ENCODE measurements around the gene PUSL1.

Gene PUSL1

DNA sequence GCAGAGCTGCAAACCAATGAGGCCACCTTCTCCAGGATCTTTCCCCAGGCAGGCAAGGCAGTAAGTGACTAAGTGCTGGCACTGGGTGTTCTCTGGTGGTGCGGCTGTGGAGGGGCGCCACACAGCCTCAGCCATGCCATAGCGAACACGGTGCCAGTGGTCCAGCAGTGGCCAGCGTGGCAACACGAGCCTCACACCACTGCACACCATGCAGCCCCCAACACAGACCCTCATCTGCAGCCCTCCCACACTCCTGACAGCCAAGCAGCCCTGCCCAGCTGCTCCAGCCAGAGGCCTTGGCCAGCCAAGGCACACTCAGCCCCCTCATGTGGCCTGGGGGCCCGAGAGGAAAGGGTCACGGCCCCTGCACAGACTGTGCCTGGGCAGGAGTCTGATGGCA, 13.1 kb downstream of the PUSL1 start:
- Histone ChIP-seq H3K27me3 (ENCODE audit: control insufficient read depth, insufficient read depth, low read length) (no peaks in the 10 kb centered on the region), H3K36me3 (ENCODE audit: control insufficient read depth, insufficient read depth, low read length) (peaks cover 40% of the 10 kb centered on the region), H3K9ac (ENCODE audit: low read depth, low read length) (no peak overlapping the region), H3K4me1 (ENCODE audit: control insufficient read depth, insufficient read depth, low read length) (no peaks in the 10 kb centered on the region), H3K4me3 (ENCODE audit: low read depth, low read length) (no peak overlapping the region), H3K27ac (ENCODE audit: low read depth, low read length) (no peak overlapping the region), H3K9me3 (ENCODE audit: control insufficient read depth, insufficient read depth, low read length) (no peaks in the 10 kb centered on the region)

- Histone ChIP-seq H3K4me1 (ENCODE audit: control insufficient read depth, insufficient read depth, low read length) (no peaks in the 10 kb centered on the region), H3K36me3 (ENCODE audit: control insufficient read depth, insufficient read depth, low read length) (peaks cover 43% of the 10 kb centered on the region), H3K9ac (ENCODE audit: low read depth, low read length) (no peak overlapping the region), H3K9me3 (ENCODE audit: control insufficient read depth, insufficient read depth, low read length) (no peaks in the 10 kb centered on the region), H3K4me3 (ENCODE audit: low read depth, low read length) (no peak overlapping the region), H3K27ac (ENCODE audit: low read depth, low read length) (no peak overlapping the region), H3K27me3 (ENCODE audit: control insufficient read depth, insufficient read depth, low read length) (no peaks in the 10 kb centered on the region)
Observed at GRCh38 chr1:1322418-1322817, 14.0 kb downstream of the PUSL1 start.

DNA sequence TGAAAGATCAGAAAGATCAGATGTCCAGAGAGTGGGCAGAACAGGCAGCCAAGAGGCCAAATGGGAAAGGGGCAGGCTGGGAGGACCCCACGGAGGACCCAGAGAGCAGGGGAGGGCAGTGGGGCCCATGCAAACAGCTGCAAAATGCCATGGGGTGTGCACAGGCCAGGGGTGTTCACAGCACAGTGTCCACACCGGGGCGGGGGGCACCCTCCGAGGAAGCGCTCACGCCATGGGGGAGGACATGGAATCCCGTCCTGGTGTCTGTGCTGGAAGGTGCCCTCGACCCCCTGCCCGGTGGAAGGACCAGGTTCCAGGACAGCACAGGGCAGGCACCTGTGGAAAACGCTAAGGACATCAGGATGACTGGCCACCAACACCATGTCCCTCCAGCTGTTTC, 14.6 kb downstream of the PUSL1 start:
- Histone ChIP-seq H3K9me3 (ENCODE audit: control insufficient read depth, insufficient read depth, low read length) (no peaks in the 10 kb centered on the region), H3K36me3 (ENCODE audit: control insufficient read depth, insufficient read depth, low read length) (peaks cover 40% of the 10 kb centered on the region), H3K27ac (ENCODE audit: low read depth, low read length) (no peak overlapping the region), H3K27me3 (ENCODE audit: control insufficient read depth, insufficient read depth, low read length) (no peaks in the 10 kb centered on the region), H3K4me1 (ENCODE audit: control insufficient read depth, insufficient read depth, low read length) (no peaks in the 10 kb centered on the region), H3K9ac (ENCODE audit: low read depth, low read length) (no peak overlapping the region), H3K4me3 (ENCODE audit: low read depth, low read length) (no peak overlapping the region; the same call in 1 of the 2 replicates)

DNA sequence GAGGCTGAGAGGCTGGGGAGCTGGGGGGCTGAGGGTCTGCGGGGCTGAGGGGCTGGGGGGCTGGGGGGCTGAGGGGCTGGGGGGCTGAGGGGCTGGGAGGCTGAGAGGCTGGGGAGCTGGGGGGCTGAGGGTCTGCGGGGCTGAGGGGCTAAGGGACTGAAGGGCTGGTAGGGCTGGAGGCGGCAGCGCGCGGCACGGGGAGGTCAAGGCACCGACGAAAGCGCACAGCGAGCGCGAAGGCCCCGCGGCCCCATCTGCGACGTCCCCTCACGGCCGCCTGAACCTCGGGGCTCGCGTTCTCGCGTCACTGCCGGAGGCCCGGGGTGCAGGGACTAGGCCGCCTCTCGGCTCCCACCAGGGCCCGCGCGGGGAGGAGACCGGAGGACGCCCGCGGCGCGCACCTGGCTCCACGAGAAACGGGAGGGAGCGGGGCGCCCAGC, 15.7 kb downstream of the PUSL1 start:
- Histone ChIP-seq H3K4me3 (ENCODE audit: low read depth, low read length) (peak overlapping the region; percentile 95), H3K36me3 (ENCODE audit: control insufficient read depth, insufficient read depth, low read length) (peaks cover 35% of the 10 kb centered on the region), H3K4me1 (ENCODE audit: control insufficient read depth, insufficient read depth, low read length) (no peaks in the 10 kb centered on the region), H3K27ac (ENCODE audit: low read depth, low read length) (peak overlapping the region; percentile 61), H3K9ac (ENCODE audit: low read depth, low read length) (peak overlapping the region; percentile 83), H3K27me3 (ENCODE audit: control insufficient read depth, insufficient read depth, low read length) (no peaks in the 10 kb centered on the region), H3K9me3 (ENCODE audit: control insufficient read depth, insufficient read depth, low read length) (no peaks in the 10 kb centered on the region)

- peak within 1 kb of the TSS; percentile 61 for H3K27ac ChIP-seq (ENCODE audit: low read depth, low read length)
- no peaks in the 10 kb centered on the region for H3K27me3 ChIP-seq (ENCODE audit: control insufficient read depth, insufficient read depth, low read length)
- peak within 1 kb of the TSS; percentile 95 for H3K4me3 ChIP-seq (ENCODE audit: low read depth, low read length)
- peaks cover 29% of the 10 kb centered on the region for H3K36me3 ChIP-seq (ENCODE audit: control insufficient read depth, insufficient read depth, low read length)
- no peaks in the 10 kb centered on the region for H3K9me3 ChIP-seq (ENCODE audit: control insufficient read depth, insufficient read depth, low read length)
- H3K4me1 ChIP-seq (ENCODE audit: control insufficient read depth, insufficient read depth, low read length) = no peaks in the 10 kb centered on the region
- H3K9ac ChIP-seq (ENCODE audit: low read depth, low read length) = peak within 1 kb of the TSS; percentile 83
Observed at GRCh38 chr1:1324524-1325287, 16.3 kb downstream of the PUSL1 start, which contains the start of the genes CPTP and INTS11. Gene CPTP (plus strand): TSS chr1:1324802. CDS start chr1:1326911, 2,109 bp downstream. Gene INTS11 (minus strand): TSS chr1:1324660. CDS start chr1:1324608, 52 bp downstream.

DNA sequence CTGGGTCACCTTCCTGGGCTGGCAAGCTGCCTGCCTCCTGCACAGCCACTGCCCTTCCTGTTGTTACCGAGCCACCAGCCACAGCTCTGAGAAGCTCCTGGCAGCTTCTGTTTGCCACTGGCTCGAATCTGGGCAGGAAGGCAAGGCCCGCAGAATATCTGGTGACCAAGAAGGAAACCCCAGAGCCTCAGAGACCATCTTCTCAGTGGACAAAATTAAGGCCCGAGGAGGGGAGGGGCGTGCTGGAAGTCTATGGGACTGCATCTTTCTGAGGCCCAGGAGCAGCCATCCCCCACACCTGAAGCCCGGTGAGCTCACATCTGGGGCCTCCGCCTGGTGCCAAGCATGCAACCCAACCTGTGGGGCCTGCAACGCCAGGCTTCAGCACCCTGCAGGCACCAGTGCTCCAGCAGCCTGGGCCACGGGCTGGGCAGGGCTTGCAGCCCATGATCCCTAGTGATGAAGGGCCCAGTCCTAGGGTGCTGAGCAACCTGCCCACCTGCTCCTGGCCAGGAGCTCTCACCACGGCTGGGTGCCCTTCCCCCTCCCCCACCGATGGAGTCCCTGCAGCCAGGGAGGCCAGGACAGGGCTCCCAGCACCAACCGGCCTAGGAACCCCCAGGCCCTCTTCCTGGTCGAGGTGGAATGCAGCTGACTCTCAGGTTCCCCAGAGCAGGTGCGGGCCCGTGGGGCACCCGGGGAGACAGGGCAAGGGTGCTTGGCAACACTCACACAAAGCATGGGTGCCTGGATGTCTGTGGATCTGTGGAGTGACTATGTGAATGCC, 17.1 kb downstream of the PUSL1 start:
- Histone ChIP-seq H3K9me3 (ENCODE audit: control insufficient read depth, insufficient read depth, low read length) (no peaks in the 10 kb centered on the region), H3K27me3 (ENCODE audit: control insufficient read depth, insufficient read depth, low read length) (no peaks in the 10 kb centered on the region), H3K4me1 (ENCODE audit: control insufficient read depth, insufficient read depth, low read length) (no peaks in the 10 kb centered on the region), H3K27ac (ENCODE audit: low read depth, low read length) (peak overlapping the region; percentile 42), H3K4me3 (ENCODE audit: low read depth, low read length) (peak overlapping the region; percentile 95), H3K9ac (ENCODE audit: low read depth, low read length) (peak overlapping the region; percentile 61; the same call in 1 of the 2 replicates), H3K36me3 (ENCODE audit: control insufficient read depth, insufficient read depth, low read length) (peaks cover 22% of the 10 kb centered on the region; the same call in 1 of the 2 replicates)

GRCh38 chr1:1326075-1326605, 17.7 kb downstream of the PUSL1 start:
- Histone ChIP-seq H3K9ac (ENCODE audit: low read depth, low read length) (no peak overlapping the region), H3K9me3 (ENCODE audit: control insufficient read depth, insufficient read depth, low read length) (no peaks in the 10 kb centered on the region), H3K36me3 (ENCODE audit: control insufficient read depth, insufficient read depth, low read length) (peaks cover 18% of the 10 kb centered on the region; the same call in 1 of the 2 replicates), H3K27me3 (ENCODE audit: control insufficient read depth, insufficient read depth, low read length) (no peaks in the 10 kb centered on the region), H3K4me3 (ENCODE audit: low read depth, low read length) (no peak overlapping the region), H3K4me1 (ENCODE audit: control insufficient read depth, insufficient read depth, low read length) (no peaks in the 10 kb centered on the region), H3K27ac (ENCODE audit: low read depth, low read length) (no peak overlapping the region)

DNA sequence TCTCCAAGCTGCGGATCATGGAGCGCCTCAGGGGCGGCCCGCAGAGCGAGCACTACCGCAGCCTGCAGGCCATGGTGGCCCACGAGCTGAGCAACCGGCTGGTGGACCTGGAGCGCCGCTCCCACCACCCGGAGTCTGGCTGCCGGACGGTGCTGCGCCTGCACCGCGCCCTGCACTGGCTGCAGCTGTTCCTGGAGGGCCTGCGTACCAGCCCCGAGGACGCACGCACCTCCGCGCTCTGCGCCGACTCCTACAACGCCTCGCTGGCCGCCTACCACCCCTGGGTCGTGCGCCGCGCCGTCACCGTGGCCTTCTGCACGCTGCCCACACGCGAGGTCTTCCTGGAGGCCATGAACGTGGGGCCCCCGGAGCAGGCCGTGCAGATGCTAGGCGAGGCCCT, 18.9 kb downstream of the PUSL1 start:
- Histone ChIP-seq H3K36me3 (ENCODE audit: control insufficient read depth, insufficient read depth, low read length) (peaks cover 13% of the 10 kb centered on the region; the same call in 1 of the 2 replicates), H3K27ac (ENCODE audit: low read depth, low read length) (no peak overlapping the region), H3K9ac (ENCODE audit: low read depth, low read length) (no peak overlapping the region), H3K9me3 (ENCODE audit: control insufficient read depth, insufficient read depth, low read length) (no peaks in the 10 kb centered on the region), H3K4me3 (ENCODE audit: low read depth, low read length) (no peak overlapping the region), H3K4me1 (ENCODE audit: control insufficient read depth, insufficient read depth, low read length) (no peaks in the 10 kb centered on the region), H3K27me3 (ENCODE audit: control insufficient read depth, insufficient read depth, low read length) (no peaks in the 10 kb centered on the region)

DNA sequence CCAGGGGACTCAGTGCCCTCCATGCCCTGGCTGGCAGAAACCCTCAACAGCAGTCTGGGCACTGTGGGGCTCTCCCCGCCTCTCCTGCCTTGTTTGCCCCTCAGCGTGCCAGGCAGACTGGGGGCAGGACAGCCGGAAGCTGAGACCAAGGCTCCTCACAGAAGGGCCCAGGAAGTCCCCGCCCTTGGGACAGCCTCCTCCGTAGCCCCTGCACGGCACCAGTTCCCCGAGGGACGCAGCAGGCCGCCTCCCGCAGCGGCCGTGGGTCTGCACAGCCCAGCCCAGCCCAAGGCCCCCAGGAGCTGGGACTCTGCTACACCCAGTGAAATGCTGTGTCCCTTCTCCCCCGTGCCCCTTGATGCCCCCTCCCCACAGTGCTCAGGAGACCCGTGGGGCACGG, 19.9 kb downstream of the PUSL1 start:
- no peak overlapping the region for H3K9ac ChIP-seq (ENCODE audit: low read depth, low read length)
- H3K27ac ChIP-seq (ENCODE audit: low read depth, low read length) = no peak overlapping the region
- H3K4me1 ChIP-seq (ENCODE audit: control insufficient read depth, insufficient read depth, low read length) = no peaks in the 10 kb centered on the region
- H3K36me3 ChIP-seq (ENCODE audit: control insufficient read depth, insufficient read depth, low read length) = peaks cover 8% of the 10 kb centered on the region; the same call in 1 of the 2 replicates
- no peaks in the 10 kb centered on the region for H3K27me3 ChIP-seq (ENCODE audit: control insufficient read depth, insufficient read depth, low read length)
- no peaks in the 10 kb centered on the region for H3K9me3 ChIP-seq (ENCODE audit: control insufficient read depth, insufficient read depth, low read length)
- H3K4me3 ChIP-seq (ENCODE audit: low read depth, low read length) = no peak overlapping the region

DNA sequence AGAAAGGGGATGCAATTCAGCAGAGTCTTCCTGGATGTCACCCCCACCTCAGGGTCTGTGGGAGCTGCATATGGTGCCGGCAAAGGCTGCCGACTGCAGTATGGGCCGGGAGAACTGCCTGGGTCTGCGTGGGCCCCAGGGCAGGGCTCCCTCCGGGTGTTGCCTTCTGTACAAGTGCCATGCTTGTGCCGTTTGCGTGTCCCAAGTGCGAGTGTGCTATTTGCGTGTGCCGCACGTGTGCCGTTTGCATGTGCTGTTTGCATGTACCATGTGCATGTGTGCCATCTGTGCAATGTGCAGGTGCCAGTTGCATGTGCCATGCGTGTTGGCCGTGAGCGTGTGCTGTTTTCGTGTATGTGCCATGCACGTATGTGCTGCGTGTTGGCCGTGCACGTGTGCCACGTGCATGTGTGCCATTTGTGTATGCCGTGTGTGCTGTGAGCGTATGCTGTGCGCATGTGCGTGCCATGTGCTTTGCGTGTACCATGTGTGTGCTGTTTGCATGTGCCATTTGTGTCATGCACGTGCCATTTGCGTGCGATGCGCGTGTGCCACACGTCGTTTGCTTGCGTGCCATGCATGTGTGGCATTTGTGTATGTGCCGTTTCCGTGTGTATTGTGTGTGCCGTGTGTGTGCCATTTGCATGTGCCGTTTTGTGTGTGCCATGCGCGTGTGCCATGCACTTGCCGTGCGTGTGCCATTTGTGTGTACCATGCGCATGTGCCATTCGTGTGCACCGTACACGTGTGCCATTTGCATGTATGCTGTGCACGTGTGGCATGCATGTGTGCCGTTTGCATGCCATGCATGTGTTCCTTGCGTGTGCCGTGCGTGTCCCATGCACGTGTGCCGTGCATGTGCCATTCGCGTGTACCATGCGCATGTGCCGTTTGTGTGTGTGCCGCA, 21.2 kb downstream of the PUSL1 start:
- H3K36me3 ChIP-seq (ENCODE audit: control insufficient read depth, insufficient read depth, low read length) = peaks cover 7% of the 10 kb centered on the region; the same call in 1 of the 2 replicates
- H3K9ac ChIP-seq (ENCODE audit: low read depth, low read length) = no peak overlapping the region
- no peak overlapping the region for H3K4me3 ChIP-seq (ENCODE audit: low read depth, low read length)
- H3K4me1 ChIP-seq (ENCODE audit: control insufficient read depth, insufficient read depth, low read length) = no peaks in the 10 kb centered on the region
- no peak overlapping the region for H3K27ac ChIP-seq (ENCODE audit: low read depth, low read length)
- no peaks in the 10 kb centered on the region for H3K27me3 ChIP-seq (ENCODE audit: control insufficient read depth, insufficient read depth, low read length)
- no peaks in the 10 kb centered on the region for H3K9me3 ChIP-seq (ENCODE audit: control insufficient read depth, insufficient read depth, low read length)

All from HUES48 (cell line).